ENCODE results near the gene PITRM1.
"Not testable (repeated sequence)": the region's sequence is repeated elsewhere in the genome, so short reads cannot be mapped to it uniquely, and the experiment has no call there.

Gene PITRM1

DNA sequence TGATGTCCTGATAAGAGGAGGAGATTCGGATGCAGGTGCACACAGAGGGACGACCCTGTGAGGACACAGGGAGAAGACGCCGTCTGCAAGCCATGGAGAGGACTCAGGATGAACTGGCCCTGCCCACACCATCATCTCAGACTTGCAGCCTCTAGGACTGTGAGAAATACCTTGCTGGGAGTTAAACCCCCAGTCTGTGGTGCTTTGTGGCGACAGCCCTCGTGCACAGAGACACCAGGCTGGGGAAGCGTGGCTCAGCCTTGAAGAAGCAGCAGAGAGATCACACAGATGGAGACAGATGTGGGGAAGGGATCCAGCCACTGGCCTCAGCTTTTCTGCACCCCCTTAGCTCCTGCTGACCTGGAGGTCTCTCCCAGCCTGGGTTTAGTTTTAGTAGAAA, 26.3 kb upstream of the PITRM1 start:
- DNase-seq (ENCODE audit: low spot score): no peak

DNA sequence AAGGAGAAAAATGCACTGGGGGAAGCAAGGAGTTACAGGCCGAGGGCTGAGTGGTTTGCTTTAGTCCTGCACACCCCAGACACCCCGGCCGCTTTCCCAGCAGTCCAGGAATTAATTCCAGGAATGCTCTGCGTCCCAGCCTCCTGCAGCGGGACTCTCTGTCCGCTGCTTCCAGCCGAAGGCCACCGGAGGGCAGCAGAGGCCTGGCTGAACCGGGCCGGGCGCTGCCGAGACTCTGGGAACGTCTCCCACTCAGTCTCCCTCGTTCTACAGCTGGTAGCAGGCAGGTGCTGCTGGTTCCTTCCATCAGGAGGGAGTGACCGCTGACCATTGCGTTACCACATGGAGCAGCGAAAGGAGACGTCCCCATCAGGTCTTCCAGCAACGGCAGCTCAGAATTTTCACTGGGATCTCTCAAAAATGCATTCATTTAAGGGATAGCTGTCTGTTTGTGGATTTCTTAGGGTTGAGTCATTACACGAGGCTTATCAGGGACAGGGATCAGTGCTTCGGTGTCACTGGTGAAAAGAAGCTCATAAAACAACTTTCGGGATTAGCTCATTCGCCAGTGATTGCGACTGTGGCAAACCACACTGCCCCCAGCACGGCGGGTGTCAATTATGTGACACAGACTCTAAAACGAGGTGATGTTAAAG, 24.9 kb upstream of the PITRM1 start:
- DNase-seq (ENCODE audit: low spot score): peak; percentile 82

DNA sequence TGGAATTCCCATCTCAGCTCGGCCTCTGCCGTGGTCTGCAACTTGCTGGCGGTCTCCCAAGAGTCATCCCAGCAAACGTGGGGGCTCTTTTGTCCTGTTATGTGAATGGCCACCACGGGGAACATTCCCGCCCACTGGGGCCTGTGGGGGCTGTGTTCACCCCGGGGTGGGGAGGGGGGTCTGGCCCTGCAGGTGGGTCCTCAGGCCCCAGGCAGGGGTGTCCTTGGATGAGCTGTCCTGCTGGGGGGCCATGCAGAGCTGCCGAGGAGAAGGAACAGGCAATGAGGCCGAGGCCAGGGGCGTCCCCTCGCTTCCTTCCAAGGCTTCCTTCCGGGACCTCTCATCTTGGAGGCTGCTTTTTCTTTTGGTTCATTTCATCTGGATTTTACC, 24.4 kb upstream of the PITRM1 start:
- DNase-seq (ENCODE audit: low spot score): no peak

DNA sequence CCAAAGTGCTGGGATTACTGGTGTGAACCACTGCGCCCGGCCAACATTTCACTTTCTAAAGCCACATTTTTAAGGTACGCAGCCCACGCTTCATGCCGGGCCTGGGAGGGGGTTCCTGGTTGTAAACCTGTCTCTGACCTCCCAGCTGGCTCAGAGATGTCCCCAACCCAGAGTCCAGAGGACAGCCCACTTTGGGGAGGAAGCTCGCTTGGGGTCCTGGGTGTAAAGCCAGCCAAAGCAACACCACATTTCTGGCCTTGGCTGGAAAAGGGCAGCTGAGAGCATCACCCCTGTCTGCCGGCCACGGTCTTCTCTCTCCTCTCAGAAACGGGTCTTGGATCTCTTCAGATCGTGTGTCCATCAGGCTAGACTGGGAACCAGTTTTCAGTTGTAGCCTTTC, 23.9 kb upstream of the PITRM1 start:
- no peak for DNase-seq (ENCODE audit: low spot score)

DNA sequence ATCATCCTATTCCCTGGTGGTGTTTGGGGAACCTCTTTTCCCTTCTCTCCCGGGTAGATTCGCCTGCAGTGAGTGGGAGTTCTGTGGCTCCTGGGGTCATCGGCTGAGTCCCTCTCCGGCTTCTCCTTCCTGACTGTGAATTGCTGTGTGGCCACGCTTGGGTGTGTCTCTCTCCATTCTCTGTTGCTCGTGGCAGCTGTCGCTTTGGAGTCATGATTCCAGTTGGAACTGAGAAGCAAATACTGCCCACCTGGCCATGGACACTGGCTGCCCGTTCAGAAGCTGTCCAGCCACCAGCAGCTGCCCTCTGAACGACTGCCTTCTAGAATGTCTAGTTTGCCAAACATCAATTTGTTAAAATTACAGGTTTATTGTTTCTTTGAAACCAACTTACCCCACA, 23.1 kb upstream of the PITRM1 start:
- no peak for DNase-seq (ENCODE audit: low spot score)

DNA sequence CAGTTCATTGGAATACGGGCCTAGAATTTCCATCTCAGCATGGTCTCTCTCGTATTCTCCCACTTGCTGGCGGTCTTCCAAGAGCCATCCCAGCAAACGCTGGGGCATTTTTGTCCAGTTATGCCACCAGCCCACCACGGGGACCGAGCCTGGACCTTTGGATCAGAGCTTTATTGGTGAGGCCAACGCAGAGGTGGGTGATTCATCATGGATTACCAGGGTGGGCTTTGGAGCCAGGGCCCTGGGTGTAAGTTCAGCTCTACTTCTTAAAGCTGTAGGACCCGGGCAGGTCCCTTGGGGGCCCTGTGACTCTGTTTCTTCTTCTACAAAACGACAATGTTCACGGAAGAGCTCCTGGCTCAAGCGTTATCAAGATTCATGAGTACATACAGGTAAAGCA, 22.7 kb upstream of the PITRM1 start:
- no peak for DNase-seq (ENCODE audit: low spot score)

DNA sequence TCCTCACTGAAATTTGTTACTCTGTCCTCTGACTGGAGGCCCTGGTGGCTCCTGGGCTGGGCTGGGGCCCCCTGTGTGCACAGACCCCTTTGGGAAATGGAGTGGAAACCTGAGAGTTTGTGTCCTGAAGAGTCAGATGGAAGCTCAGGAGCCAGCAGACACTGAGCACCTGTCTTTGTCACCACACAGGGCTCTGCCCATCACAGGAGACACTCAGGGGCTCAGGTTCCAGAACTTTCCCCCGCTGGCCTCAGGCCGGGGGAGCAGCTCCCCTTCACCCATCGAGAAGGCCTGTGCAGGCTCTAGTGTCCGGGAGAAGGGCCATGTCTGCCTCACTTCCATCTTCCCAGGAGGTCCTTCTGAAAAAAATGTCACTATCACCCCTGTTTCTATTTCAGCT, 22.3 kb upstream of the PITRM1 start:
- DNase-seq (ENCODE audit: low spot score): no peak

DNA sequence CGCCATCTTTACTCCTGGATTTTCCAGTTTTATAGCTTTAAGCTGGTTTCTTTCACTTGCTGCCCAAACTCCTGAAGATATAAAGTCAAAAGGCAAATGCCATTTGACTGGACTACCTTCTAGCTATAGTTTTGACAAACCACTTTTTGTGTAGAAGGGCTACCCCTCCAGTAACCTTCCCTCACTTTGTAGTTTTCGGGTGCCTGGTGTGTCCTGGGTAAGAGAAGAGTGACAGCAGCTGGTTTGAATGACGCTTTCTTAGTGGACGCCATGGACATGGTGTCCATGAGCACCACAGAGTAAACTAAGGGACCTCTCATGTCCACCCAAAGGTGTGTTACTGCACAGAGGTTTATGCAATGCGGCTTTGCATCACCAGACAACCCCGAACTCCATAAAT, 21.2 kb upstream of the PITRM1 start:
- no peak for DNase-seq (ENCODE audit: low spot score)

DNA sequence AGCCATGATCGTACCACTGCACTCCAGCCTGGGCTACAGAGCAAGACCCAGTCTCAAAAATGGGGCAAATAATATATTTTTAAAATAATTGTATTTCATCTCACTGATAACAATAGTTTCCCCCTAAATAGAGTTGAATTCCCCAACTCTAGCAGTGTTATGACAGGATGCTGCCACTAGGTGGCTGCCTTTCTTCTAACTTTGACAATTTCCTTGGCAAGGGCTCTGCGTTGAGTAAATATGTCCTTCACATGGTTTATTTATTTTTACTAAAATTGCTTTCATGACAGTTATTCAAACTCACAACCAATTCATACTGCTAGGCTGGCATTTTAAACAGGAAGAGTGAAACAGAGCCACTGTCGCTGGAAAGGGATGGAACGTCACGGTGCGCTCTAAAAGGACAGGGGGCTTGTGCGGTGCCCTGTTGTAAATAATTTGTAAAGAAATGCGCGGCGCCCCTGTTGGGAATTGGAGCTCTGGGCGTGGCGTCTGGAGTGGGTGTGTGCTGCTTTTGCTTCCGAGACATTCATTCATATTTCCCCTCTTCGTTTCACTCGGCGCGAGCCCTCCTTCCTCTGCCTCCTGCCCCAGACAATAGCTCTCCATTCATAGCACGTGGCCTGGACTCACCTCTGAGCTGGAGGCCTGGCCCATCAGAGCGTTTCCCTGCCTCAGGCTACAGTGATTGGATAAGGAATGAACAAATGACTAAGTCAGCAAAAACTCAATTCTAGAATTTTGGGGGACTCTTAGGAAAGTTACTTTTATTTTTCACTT, 20.5 kb upstream of the PITRM1 start:
- peak; percentile 69 for DNase-seq (ENCODE audit: low spot score)

DNA sequence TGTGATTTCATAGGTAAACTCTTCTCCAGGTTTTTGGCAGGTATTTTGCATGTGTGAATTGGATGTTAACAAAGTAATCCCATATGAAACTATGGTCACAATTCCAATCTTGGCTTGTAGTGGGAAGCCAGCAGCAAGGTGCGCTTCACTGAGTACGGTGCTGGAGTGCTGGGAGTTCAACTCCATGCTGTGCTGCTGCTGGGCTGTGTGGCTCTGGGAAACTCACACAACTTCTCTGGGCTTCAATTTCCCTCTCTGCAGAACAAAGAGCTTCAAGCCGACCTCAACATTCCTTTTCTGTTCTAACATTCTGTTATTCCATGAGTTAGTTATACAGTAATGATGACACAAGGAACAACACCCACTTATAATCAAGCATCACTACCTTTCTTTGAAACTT, 18.2 kb upstream of the PITRM1 start:
- no peak for DNase-seq (ENCODE audit: low spot score)

DNA sequence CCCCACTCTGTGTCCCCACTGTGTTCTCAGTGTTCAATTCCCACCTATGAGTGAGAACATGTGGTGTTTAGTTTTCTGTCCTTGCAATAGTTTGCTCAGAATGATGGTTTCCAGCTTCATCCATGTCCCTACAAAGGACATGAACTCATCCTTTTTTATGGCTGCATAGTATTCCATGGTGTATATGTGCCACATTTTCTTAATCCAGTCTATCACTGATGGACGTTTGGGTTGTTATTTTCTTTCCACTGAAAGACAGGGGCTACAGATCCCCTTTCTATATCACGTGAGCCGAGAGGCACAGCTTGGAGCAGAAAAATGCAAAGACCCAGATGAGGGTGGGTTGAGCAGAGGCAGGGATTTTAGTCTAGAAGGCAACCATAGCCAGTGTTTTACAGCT, 14.6 kb upstream of the PITRM1 start:
- not testable (repeated sequence) for DNase-seq (ENCODE audit: low spot score)

DNA sequence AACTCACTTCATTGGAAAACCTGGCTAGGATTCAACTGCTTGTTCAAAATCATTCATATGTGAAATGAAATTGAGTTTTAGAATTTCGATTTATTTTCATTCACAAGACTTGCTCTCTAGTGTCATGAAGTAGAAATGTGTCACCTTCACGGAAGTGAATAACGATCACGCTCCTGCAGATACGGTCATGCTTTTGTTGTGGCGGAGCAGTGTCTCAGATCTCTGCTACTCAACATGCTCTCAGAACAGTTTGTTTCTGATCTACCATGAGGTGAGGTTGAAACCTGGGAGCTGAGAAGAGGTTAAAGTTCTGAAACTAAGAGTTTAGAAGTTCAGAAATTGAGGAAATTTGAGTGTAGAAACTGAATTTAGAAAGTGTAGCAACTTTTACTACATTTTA, 13.8 kb upstream of the PITRM1 start:
- DNase-seq (ENCODE audit: low spot score): no peak

DNA sequence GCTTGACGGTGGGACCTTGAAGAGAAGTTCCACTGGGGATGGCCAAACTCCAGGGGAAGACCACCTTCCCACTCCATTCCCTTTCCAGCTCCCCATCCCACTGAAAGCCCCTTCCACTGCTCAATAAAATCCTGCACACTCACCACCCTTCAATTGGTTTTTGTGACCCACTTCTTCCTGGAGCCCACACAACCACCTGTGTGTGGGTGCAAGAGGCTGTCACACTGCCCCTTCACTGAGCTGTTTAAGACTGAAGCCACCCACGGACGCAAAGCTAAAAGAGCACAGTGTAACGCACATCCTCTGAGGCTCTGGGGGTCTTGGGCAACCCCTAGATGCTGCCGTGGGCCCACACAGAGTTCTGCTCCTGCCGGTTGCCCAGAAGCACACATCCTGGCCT, 12.8 kb upstream of the PITRM1 start:
- DNase-seq (ENCODE audit: low spot score): no peak

DNA sequence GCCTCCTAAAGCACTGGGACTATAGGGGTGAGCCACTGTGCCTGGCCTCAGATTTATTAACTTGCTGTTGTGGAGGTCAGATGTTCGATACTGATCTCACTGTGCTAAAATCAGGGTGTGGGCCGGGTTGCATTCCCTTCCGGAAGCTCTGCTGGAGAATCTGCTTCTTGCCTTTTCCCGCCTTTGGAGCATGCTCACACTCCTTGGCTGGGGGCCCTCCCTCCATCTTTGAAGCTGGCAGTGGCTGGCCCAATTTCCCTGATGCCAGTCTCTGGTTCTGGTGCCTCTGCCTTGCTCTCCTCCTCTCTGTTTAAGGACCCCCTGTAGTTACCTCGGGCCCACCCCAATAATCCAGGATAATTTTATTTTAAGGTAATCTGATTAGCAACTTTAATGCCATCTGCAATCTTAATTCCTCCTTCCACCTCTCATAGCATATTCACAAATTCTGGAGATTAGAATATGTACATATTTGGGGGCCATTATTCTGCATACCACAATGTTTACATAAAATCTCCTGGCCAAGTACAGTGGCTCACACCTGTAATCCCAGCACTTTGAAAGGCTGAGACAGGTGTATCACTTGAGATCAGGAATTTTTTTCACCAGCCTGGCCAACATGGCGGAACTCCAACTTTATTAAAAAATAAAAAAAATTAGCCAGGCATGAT, 7.9 kb upstream of the PITRM1 start:
- DNase-seq (ENCODE audit: low spot score): no peak

DNA sequence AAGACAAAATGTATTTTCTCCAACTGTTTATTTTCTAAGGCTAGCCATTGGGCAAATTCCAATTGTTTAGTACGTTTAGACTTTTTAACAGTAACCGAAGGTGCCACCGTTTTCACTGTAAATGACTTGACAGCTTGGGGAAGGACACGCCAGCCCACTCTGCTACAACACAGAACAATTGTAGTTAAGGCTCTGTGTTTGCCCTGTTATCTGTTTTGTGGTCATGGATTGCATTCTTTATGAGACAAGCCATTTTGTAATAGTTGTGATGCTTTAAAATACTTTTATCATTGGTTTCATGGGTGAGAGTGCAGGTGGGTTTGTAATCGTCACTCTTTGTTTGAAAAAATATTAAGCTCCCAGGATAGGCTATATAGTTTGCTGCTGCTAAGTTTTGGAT, 6.6 kb upstream of the PITRM1 start:
- no peak for DNase-seq (ENCODE audit: low spot score)

DNA sequence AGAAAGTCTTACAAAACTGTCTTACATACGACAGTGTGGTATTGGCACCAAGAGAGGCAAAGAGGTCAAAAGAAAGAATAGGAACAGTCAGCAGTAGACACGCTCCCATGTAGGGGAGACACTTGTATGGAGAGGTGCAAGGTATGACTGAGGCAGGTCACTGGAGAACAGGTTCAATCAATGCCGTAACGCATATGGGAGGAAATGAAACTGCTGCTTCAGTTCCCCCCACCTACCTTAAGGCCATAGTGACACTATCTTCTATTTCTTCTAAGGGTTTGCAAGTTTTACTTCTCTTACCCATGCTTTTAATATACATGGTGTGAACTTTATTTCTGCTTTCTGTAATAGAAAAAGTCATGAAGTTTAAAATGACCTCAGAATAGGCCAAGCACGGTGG, 5.5 kb upstream of the PITRM1 start:
- DNase-seq (ENCODE audit: low spot score): no peak

DNA sequence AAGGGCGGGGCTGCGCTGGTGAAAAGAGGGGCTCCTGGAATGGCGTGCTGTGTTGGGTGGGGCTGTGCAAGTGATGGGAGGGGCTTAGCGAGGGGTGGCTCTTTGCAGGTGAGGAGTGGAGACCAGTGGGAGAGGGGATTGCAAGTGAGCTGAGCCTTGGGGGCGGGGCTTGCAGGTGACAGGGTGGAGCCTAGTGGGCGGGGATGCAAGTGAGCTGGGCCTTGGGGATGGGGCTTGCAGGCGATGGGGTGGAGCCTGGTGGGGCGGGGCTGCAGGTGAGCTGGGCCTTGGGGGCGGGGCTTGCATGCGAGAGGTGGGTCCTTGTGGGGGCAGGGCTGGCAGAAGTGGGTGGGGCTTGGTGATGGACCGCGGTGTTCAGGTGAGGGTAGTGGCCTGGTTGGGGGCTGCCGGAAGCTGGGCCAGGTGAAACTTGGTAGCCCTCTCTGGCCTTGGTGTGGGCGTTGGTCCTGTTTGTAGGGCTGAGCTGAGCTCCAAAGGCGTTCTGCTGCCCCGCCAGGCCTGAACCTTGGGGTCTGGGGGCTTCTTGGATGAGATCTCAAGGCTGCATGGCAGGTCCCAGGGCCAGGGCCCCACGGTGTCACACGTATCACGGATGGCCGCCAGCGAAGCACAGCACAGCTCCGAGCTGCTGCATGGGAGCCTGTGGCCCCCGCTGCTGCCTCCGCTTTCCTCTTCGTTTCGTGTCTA, 743 bp upstream of the PITRM1 start:
- no peak for DNase-seq (ENCODE audit: low spot score)

DNA sequence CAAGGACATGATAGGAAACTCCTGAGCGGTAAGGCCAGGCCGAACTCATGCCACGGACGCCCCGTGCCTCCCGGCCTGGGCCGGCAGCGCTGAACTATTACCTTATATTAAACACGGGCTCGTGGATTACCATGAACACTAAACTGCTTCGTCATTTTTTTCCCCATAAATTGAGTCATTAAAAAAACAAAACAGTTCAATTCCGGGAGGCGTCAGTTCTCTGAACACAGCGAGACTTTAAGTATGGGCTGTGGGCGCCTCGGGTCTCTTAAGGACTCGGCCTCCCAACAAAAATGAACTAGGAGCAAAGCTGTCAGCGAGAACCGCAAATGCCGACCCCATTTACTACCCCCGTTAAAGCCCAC, 519 bp downstream of the PITRM1 start:
- no peak for DNase-seq (ENCODE audit: low spot score)

DNA sequence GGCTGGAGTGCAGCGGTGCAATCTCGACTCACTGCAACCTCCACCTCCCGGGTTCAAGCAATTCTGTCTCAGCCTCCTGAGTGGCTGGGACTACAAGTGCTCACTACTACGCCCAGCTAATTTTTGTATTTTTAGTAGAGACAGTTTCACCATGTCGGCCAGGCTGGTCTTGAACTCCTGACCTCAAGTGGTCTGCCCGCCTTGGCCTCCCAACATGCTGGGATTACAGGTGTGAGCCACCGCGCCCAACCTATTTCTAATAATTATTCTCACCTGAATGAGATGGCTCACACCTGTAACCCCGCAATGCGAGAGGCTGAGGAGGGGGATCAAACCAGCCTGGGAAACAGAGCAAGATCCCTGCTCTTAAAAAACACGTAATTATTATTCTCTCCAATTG, 1.1 kb downstream of the PITRM1 start:
- not testable (repeated sequence) for DNase-seq (ENCODE audit: low spot score)

DNA sequence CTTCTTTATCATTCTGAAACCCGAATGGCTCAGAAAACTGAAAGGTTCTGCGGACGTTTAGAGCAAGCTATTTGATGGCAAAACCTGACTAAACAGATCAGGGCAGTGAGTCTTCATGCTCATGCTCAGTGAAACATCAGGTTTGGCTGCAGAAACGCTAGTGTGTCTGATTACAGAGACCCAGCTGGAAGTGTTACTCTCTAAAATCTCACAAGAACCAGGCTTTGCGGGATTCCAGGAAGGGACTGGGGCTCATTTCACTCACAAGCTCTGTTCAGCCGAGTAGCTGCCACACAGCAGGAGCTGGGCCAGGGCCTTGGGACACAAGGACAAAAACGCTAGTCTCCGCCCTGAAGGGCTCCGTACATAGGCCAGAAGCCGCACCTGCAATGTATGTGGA, 2.9 kb downstream of the PITRM1 start:
- no peak for DNase-seq (ENCODE audit: low spot score)

DNA sequence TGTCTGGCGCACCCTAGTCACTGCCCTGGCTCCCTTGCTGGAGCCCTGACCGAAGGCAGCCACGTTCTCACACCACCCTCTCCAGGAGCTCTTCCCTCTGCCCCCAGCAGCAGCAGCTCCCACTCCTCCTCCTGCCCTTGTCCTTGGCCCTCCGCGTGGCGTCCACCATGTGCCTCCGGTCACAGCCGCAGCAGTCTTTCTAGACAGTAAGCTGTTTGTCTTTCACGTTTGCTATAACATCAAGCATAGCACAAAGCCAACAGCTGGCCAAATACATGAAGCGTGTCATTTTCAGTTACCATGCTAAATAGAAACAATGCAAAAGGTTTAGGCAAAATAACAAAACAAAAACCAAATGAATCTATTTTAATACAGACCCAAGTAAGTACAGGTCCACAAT, 3.3 kb downstream of the PITRM1 start:
- peak; percentile 46 for DNase-seq (ENCODE audit: low spot score)

DNA sequence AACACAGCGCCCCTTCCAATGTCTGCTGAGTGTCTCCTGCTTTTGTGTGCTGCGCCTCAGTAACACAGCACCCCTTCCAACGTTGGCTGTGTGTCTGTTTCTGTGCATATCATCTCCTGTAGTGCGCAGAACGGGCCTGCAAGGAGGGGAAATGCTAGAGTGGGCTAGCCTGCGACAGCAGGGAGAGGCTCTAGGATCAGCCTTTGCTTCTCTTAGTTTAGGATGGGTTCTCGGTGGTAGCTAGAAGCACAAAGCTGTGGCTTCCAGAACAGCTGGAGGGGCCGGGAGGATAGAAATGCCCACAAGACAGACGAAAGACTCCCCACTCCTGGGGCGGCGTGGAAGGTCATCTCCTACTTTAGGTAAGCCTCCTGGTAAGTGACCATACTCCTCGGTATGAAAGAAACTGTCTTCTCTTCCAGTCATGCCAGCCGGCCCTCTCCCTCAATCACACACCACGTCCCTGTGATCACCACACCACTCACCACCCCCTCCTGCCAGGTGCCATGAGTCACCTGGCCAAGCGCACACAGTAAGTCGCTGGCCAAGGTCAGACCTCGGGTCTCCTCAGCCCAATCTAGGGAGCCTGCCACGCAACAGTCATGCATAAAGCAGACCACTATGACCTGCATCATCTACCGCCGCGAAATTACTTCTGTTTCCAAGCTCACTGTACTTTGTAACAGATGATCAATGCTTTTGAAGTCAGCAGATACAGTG, 4.8 kb downstream of the PITRM1 start:
- no peak for DNase-seq (ENCODE audit: low spot score)
